Heart right ventricle (tissue), 16 donors: ENCODE measurements around the gene SYNGR4. TPM values are rescaled to one million over a fixed set of nuclear protein-coding genes. Genes with fewer than 3 reads are reported as not detected.

Experiments
- ATAC-seq, 8 donors: fragments of 200-7000 bp; cut with Tn5 transposase; one replicate each; pipeline ENCODE4 v1.9.1; 2020; ENCODE audit warnings: mild to moderate bottlenecking in 8 of 8, moderate library complexity in 8 of 8, moderate number of reproducible peaks in 1 of 8
- DNase-seq, 2 donors: peaks; one replicate each; pipeline ENCODE4 v3.0.0-alpha.2; 2020
- H3K27ac ChIP-seq, 10 donors: fragments of 200-600 bp; sonication (generic) in 2 of 10; one replicate each; pipeline versions ENCODE4 v1.5.0 to v1.8.0; 2020 to 2022; ENCODE audit warnings: mild to moderate bottlenecking in 3 of 10
- H3K27me3 ChIP-seq, 7 donors: fragments of 200-600 bp; one replicate each; pipeline ENCODE4 v1.8.0; 2021 to 2022; ENCODE audit warnings: mild to moderate bottlenecking in 2 of 7
- H3K36me3 ChIP-seq, 9 donors: fragments of 200-600 bp; sonication (generic) in 1 of 9; one replicate each; pipeline versions ENCODE4 v1.5.0 to v1.8.0; 2020 to 2022; ENCODE audit warnings: mild to moderate bottlenecking in 2 of 9
- H3K4me1 ChIP-seq, 9 donors: fragments of 200-600 bp; sonication (generic) in 1 of 9; one replicate each; pipeline versions ENCODE4 v1.5.0 to v1.8.0; 2020 to 2022; ENCODE audit warnings: mild to moderate bottlenecking in 4 of 9
- H3K4me3 ChIP-seq, 10 donors: fragments of 200-600 bp; sonication (generic) in 2 of 10; one replicate each; pipeline versions ENCODE4 v1.5.0 to v1.8.0; 2020 to 2022; ENCODE audit warnings: mild to moderate bottlenecking in 7 of 10, moderate library complexity in 2 of 10
- H3K9me3 ChIP-seq, 11 donors: fragments of 200-600 bp in 10 of 11; sonication (generic) in 2 of 11; one replicate each; pipeline versions ENCODE4 v1.5.0 to v1.8.0; 2013 to 2022; ENCODE audit warnings: mild to moderate bottlenecking in 2 of 11, control low read depth in 1 of 11, moderate library complexity in 1 of 11
- CTCF ChIP-seq, 9 donors: fragments of 200-600 bp; sonication (generic) in 2 of 9; IDR thresholded peaks; one replicate each; pipeline versions ENCODE4 v1.5.0 to v1.8.0; 2021 to 2022; ENCODE audit warnings: antibody characterized with exemption in 9 of 9, mild to moderate bottlenecking in 5 of 9, moderate library complexity in 1 of 9
- WGBS, 2 donors: extraction: QIAGEN DNeasy Blood & Tissue Kit; methylation state at CpG; one replicate each; pipeline ENCODE4 v1.1.7; 2013; ENCODE audit warnings: inconsistent platforms in 1 of 2; 5-methylcytosine and 5-hydroxymethylcytosine counted together
- intact Hi-C, 10 donors: fragments of 100-400 bp; cut with DNase I; formaldehyde crosslinking; loops; one replicate each; pipeline versions ENCODE4 v1.11.1 to v1.14.2; 2022
- polyA plus RNA-seq, 2 donors: library from polyadenylated mRNA; stranded (reverse); fragments of 200-250 nt; gene quantifications; one replicate each; pipeline ENCODE4 v1.2.3, GENCODE V29; 2013
- total RNA-seq, 10 donors: library from RNA; stranded (reverse); fragmentation: NEBNext Ultra II Directional in 3 of 10; extraction: Animal tissue kit (Norgen Biotek cat#: 25700) in 3 of 10; gene quantifications; one replicate each; pipeline versions ENCODE4 v1.2.1 to v1.2.4, GENCODE V29; 2021 to 2023
- donor health status: Arrhythmogenic right ventricular cardiomyopathy.
- donor health status: ischemic (EF 13 %, LVEDD 7.1; RV severe dilation, severe dysfunction).
- donor health status: healthy with polysubstance abuse.
- donor health status: DM: no; HTN: yes; CAD: no.
- donor health status: DM: no; HTN: no; CAD: no.
- donor health status: ischemic (EF 25% LVEDD 6.9; RV normal size, moderate dysfunction).
- donor health status: ischemic (EF 25% LVEDD 5.7; RV mildly dilated, moderate dysfunction).
- donor health status: healthy.
- donor health status: DM: yes; HTN: yes; CAD: no.
- donor health status: Ischemic cardiomyopathy.
- donor health status: ischemic (EF 35%, LVEDD 5.7; RV mildly dilated, moderate dysfunction).
- donor health status: nonischemic (EF 11% LVEDD 7.7; RV severe dilation, severe dysfunction).
- donor health status: DM: yes; HTN: yes; CAD: no.
- donor health status: PGD.
- donor health status: ischemic (EF 29% LVEDD 5.4; RV normal size, mild dysfunction).
- donor health status: nonischemic (EF 23%, LVEDD 6.1; RV moderate dilation, normal function).

The SYNGR4 gene
- total and polyA plus RNA-seq, 12 donors: not detected

- DNase-seq: no peak
- Histone ChIP-seq H3K4me3 (peak within 1 kb of the TSS in 2 of 10 donors; percentile 19 to 27), H3K9me3 (no peaks in the 10 kb centered on the region), H3K27ac (no peak within 1 kb of the TSS), H3K36me3 (peaks cover 0 to 9% (median 7%) of the 10 kb centered on the region in 9 donors), H3K27me3 (peaks cover 25 to 62% (median 59%) of the 10 kb centered on the region in 7 donors), H3K4me1 (peaks cover 0 to 32% (median 18%) of the 10 kb centered on the region in 9 donors)
- no peak for ATAC-seq
- no peak for TF ChIP-seq CTCF (IDR thresholded peaks at IDR 0.05)
- intact Hi-C loops: no loop called here
- WGBS, 2 donors: 2% methylated on average over 38 to 40 of the region's 40 CpGs
Observed at GRCh38 chr19:48393559-48394330, 29.6 kb downstream of the SYNGR4 start, which contains the start of gene GRIN2D. TSS of gene GRIN2D (plus strand) at chr19:48393668. CDS start at chr19:48398393, 4,725 bp downstream.

GRCh38 chr19:48394331-48395169 lies 30.4 kb downstream of the SYNGR4 start:
- no peak for TF ChIP-seq CTCF (IDR thresholded peaks at IDR 0.05)
- Histone ChIP-seq H3K4me1 (peaks cover 0 to 32% (median 18%) of the 10 kb centered on the region in 9 donors), H3K27ac (no peak overlapping the region), H3K27me3 (peaks cover 25 to 70% (median 59%) of the 10 kb centered on the region in 7 donors), H3K9me3 (no peaks in the 10 kb centered on the region), H3K36me3 (peaks cover 0 to under 1% (median 0%) of the 10 kb centered on the region in 9 donors), H3K4me3 (no peak overlapping the region)
- intact Hi-C loops: no loop called here
- WGBS, 2 donors: 4 to 6% methylated on average over 38 of the region's 38 CpGs
- ATAC-seq (no peak), DNase-seq (no peak)

GRCh38 chr19:48395170-48395455 lies 30.9 kb downstream of the SYNGR4 start:
- Histone ChIP-seq H3K27me3 (peaks cover 25 to 70% (median 59%) of the 10 kb centered on the region in 7 donors), H3K4me1 (peaks cover 0 to 36% (median 20%) of the 10 kb centered on the region in 9 donors), H3K4me3 (no peak overlapping the region), H3K9me3 (no peaks in the 10 kb centered on the region), H3K27ac (no peak overlapping the region), H3K36me3 (no peaks in the 10 kb centered on the region)
- TF ChIP-seq CTCF (IDR thresholded peaks at IDR 0.05): no peak
- ATAC-seq (no peak), DNase-seq (no peak)
- intact Hi-C loops: no loop called here
- WGBS, 2 donors: 11 to 15% methylated on average over 6 of the region's 6 CpGs

- Histone ChIP-seq H3K27me3 (peaks cover 25 to 70% (median 59%) of the 10 kb centered on the region in 7 donors), H3K36me3 (no peaks in the 10 kb centered on the region), H3K4me1 (peaks cover 0 to 40% (median 21%) of the 10 kb centered on the region in 9 donors), H3K27ac (no peak overlapping the region), H3K4me3 (no peak overlapping the region), H3K9me3 (no peaks in the 10 kb centered on the region)
- ATAC-seq: no peak
- WGBS, 2 donors: 36 to 40% methylated on average over 9 of the region's 9 CpGs
- no peak for DNase-seq
- TF ChIP-seq CTCF (IDR thresholded peaks at IDR 0.05): no peak
- intact Hi-C loops: no loop called here
Observed at GRCh38 chr19:48395499-48395898, 31.3 kb downstream of the SYNGR4 start.
